Measurements from ENCODE around the gene BLNK. TPM values are rescaled to one million over a fixed set of nuclear protein-coding genes. Genes with fewer than 3 reads are reported as not detected.

BLNK gene
- total and polyA plus RNA-seq, 2 of the 13 experiments (the other 11 are each of a cell fraction or from before 2014, with no cell fraction given) = not detected

- ATAC-seq (no peak), DNase-seq (ENCODE audit: low spot score) (no peak), FAIRE-seq (no peak)
- Histone ChIP-seq H3K36me3 (replicated peaks in 1 of 2; ENCODE audit: control insufficient read depth in 1 of 2, insufficient read depth in 2 of 2, low read length in 2 of 2) (no peaks in the 10 kb centered on the region), H3K27me3 (ENCODE audit: control insufficient read depth in 1 of 2, insufficient read depth in 2 of 2, low read length in 2 of 2) (peaks cover 0 to 21% of the 10 kb centered on the region in 2 experiments; a peak in 3 of 5 replicates), H3K79me2 (ENCODE audit: insufficient read depth, low read length) (no peaks in the 10 kb centered on the region), H3K4me2 (ENCODE audit: low read depth, low read length) (no peak overlapping the region), H3K9me3 (ENCODE audit: low read length) (no peaks in the 10 kb centered on the region), H3K9ac (ENCODE audit: insufficient read depth, low read depth, low read length) (no peak overlapping the region), H2AFZ (ENCODE audit: low read length) (no peak overlapping the region), H3K27ac (ENCODE audit: extremely low read length, insufficient read depth, low read length) (no peak overlapping the region), H4K20me1 (ENCODE audit: insufficient read depth, low read length) (0 out of 2 replicates have a peak, but pooled peaks cover 2% of the 10 kb centered on the region), H3K4me1 (ENCODE audit: insufficient read depth, low read length) (no peaks in the 10 kb centered on the region), H3K4me3 (replicated peaks in 1 of 3; ENCODE audit: insufficient read depth in 1 of 3, low read depth in 2 of 3, low read length in 3 of 3) (no peak overlapping the region)
- ChIA-PET POLR2A (no interaction called here), CTCF (ENCODE audit: low intra/inter-chr PET ratio, low total read pairs) (no interaction called here)
- no TSS peak for BruUV-seq (replicated peaks)
- intact Hi-C loops (cut with micrococcal nuclease; ENCODE audit: unreplicated experiment) = no loop called here
- 12% methylated on average over 4 of the region's 4 CpGs for WGBS (ENCODE audit: low lambda C conversion rate)
- in situ Hi-C loops (cut with HindIII; ENCODE audit: extremely low pct_ligation_motif_present, low pct_unique_long_range_greater_than_20kb) = no loop called here
- TF ChIP-seq GPBP1L1 (CRISPR knock-in tag; IDR thresholded peaks at IDR 0.05) (no peak), MXD1 (CRISPR knock-in tag; IDR thresholded peaks at IDR 0.05) (no peak), CENPBD1 (CRISPR knock-in tag; IDR thresholded peaks at IDR 0.05; ENCODE audit: borderline replicate concordance, low read depth) (no peak), FOXM1 (CRISPR knock-in tag; IDR thresholded peaks at IDR 0.05) (no peak), ZNF329 (CRISPR knock-in tag; IDR thresholded peaks at IDR 0.05; ENCODE audit: low read depth) (no peak), ZNF30 (CRISPR knock-in tag; IDR thresholded peaks at IDR 0.05) (no peak), HBP1 (CRISPR knock-in tag; IDR thresholded peaks at IDR 0.05; ENCODE audit: low read depth) (no peak), ZNF317 (CRISPR knock-in tag; IDR thresholded peaks at IDR 0.05) (no peak), ZNF7 (CRISPR knock-in tag; IDR thresholded peaks at IDR 0.05) (no peak), MAF1 (CRISPR knock-in tag; IDR thresholded peaks at IDR 0.05; ENCODE audit: borderline replicate concordance) (no peak), ZNF775 (CRISPR knock-in tag; IDR thresholded peaks at IDR 0.05; ENCODE audit: borderline replicate concordance) (no peak), MAZ (IDR thresholded peaks at IDR 0.05; ENCODE audit: borderline replicate concordance, low read depth, low read length) (no peak), MAZ (CRISPR knock-in tag; IDR thresholded peaks at IDR 0.05; ENCODE audit: low read depth) (no peak), KLF15 (CRISPR knock-in tag; IDR thresholded peaks at IDR 0.05; ENCODE audit: borderline replicate concordance) (no peak), TEAD2 (CRISPR knock-in tag; IDR thresholded peaks at IDR 0.05) (no peak), RARG (CRISPR knock-in tag; IDR thresholded peaks at IDR 0.05; ENCODE audit: low read depth) (no peak), ZNF260 (CRISPR knock-in tag; IDR thresholded peaks at IDR 0.05; ENCODE audit: borderline replicate concordance, low read depth) (no peak)
Observed at GRCh38 chr10:96257944-96258343, 13.4 kb downstream of the BLNK start.
